Activated CD4-positive, alpha-beta T cell treated with anti-CD3 and anti-CD28 coated beads, Interleukin-2, amount 50 U/mL, for 48 hours (primary cell): ENCODE measurements around the gene APOBEC3A.
A peak's percentile ranks its signal among the peaks of the same experiment; 100 is the strongest.
"Not testable (repeated sequence)": the region's sequence is repeated elsewhere in the genome, so short reads cannot be mapped to it uniquely, and the experiment has no call there.

Experiments
- DNase-seq, 2 experiments: peaks; one replicate each; pipeline ENCODE4 v3.0.0-alpha.2; 2020

APOBEC3A gene

DNA sequence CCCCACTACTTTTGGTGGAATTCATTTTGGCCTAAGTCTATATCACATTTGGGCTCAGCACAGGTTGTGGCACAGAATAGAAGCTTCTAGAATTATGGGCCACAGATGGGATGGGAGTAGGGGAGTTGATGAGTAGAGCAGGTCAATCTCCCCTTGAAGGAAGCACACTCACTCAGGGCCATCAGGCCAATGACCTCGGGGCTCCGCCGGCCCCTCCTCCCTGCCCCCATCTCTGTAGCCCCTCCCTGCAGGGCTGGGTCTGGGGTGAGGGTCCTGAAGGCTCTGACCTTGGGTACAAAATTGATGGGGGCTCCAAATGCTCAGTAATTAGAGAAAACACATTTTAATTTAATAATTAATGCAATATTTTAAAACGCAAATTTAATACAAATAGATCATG is 3.3 kb downstream of the APOBEC3A start:
- DNase-seq = not testable (repeated sequence)

DNA sequence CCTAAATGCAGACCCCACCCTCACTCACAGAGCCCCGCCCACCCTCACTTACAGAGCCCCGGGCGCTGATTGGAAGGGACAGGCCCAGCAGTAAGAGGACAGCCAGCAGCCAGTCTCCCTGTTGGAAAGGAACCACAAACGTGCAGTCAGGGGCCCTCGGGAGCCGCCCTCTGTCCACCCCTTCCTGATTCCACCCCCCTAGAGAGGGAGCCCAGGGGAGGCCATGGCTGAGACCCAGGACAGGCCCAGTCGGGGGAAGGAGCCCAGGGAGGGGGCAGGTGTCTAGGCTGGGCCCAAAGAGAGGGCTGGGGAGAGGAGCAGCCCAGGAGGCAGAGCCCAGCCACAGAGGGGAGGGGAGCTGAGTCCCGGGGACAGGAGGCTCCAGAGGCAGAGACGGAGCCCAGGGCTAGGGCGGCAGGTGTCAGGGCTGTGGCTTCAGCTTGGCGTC is 5.9 kb downstream of the APOBEC3A start:
- DNase-seq = not testable (repeated sequence)

DNA sequence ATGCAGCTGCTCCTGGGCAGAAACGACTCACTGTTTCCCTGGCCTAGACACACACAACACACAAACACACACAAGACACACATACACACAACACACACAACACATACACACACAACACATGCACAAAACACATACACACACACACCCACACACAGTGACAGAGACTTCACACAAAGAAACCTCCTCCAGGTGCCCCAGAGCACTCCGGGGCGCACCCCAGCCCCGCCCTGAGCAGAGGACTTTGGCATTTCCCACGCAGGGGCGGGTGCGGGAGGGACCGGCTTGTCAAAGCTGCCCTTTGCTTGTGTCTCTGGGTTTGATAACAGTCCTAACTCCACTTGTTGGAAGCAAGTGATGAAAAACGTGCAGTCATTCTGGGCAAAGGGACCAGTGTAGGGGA is 6.5 kb downstream of the APOBEC3A start:
- DNase-seq = no peak

DNA sequence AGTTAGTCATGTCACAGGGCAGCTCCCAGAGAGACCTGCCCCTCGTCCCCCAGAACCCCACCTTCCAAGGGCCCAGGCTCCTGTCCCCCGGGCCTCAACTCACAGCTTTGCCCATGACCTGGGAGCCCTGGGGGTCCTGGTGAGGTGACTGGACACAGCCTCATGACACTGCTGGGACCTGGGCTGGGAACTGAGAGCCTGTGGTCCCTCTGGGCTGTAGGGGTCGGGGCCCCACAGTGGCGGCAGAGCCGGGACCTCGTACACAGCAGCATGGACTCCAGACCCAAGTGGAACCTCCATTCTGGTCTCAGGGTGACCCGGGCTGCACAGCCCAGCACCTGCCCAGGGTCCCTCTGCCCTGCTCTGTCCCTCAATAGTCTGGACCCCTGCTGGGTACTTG is 6.9 kb downstream of the APOBEC3A start:
- no peak for DNase-seq

DNA sequence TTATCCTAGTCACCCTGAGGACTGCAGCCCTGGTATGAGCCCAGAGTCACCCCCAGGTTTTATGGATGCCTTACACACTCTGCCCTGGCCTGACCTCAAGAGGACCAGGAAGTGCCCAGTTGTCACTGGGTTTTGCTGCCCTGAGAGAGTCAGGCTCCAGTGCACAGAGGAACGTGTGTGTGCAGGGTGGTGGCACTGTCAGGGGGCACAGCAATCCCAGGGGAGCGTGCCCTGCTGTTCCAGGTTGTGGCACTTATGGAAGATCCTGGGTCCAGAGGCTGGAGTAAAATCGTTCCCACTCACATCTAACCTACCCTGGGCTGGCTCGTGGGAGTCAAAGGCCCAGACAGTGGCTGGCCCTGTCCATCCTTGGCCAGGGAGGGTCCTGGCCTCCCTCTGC is 7.6 kb downstream of the APOBEC3A start:
- DNase-seq = no peak

DNA sequence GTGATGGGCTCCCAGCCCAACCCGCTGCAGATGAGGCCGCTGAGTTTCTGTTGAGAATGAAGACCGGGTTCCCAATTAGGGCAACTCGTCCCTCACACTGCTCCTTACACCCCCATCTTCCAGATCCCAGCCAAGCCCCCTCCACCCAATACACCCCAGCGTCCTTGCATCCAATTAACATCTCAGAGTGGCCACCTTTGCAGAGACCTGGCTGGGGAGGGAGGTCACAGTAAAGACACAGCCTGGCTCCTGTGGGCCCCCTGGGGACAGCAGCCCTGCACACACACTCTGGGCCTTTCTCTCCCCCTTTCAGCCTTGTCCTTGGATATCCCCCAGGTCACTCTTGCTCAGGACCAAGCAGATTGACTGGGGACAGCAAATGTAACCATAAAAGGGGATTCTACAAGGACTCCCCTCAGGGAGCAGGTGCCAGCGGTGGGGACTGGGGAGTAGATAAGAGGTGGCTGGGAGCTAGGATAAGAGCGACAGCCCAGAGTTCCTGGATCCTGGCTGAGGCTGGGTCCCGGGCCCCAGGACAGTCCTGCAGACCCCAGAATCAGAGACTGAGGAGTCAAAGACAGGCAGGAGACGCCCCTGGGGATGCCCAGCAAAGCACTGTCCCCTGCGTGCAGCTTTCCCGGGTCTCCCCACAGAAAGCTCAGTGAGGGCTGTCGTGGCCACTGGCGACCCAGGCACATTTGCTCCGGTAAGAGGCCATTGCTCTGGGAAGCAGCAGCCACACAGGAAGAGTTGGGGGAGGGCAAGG is 8.4 kb downstream of the APOBEC3A start:
- no peak for DNase-seq

DNA sequence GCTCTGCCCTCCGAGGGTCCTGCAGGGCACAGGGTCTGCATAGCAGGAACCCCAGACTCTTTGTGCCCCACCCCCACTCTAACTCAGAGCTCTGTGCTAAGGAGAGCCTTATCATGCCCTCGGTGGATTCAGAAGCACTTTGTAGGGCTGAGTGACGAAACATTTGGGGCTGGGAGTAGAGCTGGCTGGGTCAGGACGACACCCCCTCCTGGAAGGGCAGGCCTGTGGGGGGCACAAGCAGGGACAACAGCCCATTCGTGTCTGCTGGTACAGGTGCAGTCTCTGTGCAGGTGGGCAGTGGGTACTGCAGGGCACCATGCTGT is 8.9 kb downstream of the APOBEC3A start:
- DNase-seq = no peak

DNA sequence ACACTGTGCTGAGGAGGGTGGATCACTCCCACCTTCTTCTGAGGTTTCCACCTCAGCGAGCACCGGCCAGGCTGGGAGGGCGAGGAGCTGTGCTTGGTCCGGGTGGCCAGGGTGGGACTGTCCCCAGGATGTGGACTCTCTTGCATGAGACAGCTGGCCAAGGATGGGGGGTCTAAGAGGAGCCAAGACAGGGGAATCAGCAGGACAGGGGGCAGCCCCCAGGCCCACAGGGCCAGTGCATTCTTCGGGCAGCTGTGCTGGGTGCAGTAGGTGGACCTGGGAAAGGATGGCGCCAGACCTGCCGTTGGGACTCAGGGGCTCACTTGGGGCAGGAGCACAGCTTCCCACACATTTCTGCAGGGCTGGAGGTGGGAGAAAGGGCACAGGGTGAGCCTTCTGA is 9.5 kb downstream of the APOBEC3A start:
- no peak for DNase-seq

DNA sequence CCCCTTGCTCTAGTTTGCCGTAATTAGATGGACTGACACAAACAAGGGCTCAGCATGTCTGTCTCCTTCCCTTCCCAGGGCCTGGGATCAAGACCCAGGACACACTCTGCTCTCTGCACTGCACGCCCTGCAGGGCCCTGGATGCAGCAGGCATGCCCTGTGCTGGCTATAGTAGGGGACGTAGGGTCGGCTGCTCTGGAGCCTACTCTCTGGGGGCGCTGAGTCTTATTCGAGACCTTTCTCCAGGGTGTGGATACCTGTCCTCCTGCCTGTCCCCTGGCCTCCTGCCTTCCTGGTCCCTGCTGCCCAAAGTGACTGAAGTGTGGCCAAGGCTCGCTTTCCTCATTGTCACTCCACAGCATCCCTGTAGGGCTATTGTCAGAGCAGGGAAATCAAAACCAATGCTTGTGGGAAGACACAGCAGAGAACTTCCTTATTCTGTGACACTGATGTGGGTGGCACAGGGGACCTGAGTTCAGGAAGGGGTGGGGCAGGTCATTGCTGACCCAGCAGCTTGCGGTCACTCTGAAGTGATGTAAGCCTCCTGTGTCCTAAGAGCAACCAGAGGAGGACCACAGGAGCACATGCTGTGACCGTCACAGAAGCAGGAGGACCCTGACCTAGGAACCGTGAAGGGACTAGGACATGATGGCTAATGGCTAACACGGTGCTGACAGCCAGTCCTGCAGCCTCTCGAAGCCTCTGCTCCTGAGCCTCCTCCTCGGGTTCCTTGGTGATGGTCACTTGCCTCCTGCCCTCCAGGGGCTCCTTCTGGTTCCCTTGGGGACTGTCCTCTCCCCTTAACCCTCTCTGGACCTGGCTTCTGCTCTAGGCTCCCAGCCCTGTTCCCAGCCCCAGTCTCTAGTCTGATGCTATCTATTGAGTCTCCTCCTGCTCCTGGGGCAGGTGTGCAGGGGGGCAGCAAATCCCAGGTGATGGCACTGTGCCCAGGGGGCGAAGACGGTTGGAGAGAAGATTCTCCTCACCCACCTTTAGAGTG is 10.3 kb downstream of the APOBEC3A start:
- DNase-seq = no peak

DNA sequence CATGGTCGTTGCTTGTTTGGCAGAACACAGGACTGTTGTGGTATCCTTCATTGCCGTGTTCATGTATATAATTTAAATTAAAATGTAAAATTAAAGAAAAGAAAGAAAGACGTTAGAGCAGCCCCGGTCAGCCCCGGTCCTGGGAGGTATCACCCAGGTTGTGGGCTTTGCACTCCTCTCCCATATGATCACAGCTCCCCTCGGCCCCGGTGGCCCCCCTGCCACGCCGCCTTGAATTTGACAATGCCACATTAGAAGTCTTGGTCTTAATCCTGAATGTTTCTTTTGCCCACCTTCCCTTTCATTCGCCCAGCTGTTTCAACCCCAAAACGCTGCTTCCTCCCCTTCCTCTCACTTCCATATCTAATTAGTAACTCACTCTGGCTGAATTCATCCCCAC is 11.4 kb downstream of the APOBEC3A start:
- DNase-seq = no peak

DNA sequence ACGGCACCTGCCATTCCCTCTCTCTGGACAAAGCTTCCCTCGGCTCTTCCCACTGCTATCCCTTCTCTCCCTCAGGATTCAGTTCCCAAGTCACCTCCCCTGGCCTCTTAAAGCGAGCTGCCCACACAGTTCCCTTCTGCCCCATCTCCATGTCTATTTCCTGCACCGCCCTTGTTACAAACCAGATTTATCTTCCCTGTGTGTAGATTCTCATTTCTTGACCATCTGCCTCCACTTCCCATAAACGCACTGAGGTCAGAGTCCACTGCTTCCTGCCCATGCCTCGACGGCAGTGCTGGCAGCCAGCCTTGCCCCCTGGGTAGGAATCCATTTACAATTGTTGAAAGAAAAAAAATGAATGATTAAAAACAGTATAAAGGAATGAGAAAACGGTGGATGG is 13.1 kb downstream of the APOBEC3A start:
- no peak for DNase-seq

DNA sequence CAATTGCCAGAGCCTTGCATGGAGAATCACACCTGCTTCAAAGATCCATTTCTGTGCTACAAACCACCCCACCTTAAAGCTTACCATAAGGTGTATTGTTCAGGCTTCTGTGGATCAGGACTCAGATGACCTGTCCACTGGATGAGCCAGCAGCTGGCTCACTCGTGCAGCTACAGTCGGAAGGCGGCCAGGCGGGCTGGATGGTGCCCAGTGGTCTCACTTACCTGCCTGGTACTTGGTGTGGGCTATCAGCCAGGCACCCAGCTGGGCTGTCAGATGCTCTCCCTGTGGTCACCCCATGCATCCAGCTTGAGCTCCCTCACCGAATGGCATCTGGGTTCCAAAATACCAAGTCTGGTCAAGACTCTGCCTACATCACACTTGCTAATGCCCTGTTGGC is 13.8 kb downstream of the APOBEC3A start:
- DNase-seq = no peak

DNA sequence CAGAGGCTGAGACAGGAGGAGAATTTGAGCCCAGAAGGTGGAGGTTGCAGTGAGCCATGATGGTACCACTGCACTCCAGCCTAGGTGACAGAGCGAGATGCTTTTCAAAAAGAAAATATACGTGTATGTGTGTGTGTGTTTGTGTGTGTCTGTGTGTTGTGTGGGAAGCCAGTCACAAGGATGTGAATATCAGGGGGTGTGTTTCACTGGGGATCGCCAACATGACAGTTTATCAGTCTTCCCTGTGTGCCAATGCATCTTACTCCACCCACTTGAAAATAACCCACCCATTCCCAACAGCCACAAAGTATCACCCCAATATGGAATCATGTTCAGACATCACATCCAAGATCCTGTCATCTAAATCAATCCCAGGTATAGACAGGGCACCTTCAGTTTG is 14.4 kb downstream of the APOBEC3A start:
- DNase-seq = no peak

DNA sequence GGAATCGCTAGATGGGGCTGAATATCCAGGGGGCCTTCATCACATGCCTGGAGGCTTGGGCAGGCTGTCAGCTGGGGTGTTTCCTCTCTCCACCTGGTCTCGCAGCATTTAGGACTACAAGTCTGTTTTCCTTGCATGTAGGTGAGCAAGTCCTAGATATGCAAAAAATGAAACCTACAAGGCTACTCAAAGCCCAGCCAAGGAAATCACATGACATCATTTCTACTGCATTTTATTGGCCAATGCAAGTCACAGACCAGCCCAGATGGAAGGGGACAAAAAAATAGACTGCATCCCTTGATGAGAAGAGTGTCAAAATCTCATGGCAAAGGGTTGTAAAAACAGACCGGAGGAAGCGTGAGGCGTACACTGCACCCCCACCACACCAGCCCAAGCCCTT is 15.1 kb downstream of the APOBEC3A start:
- DNase-seq = no peak

DNA sequence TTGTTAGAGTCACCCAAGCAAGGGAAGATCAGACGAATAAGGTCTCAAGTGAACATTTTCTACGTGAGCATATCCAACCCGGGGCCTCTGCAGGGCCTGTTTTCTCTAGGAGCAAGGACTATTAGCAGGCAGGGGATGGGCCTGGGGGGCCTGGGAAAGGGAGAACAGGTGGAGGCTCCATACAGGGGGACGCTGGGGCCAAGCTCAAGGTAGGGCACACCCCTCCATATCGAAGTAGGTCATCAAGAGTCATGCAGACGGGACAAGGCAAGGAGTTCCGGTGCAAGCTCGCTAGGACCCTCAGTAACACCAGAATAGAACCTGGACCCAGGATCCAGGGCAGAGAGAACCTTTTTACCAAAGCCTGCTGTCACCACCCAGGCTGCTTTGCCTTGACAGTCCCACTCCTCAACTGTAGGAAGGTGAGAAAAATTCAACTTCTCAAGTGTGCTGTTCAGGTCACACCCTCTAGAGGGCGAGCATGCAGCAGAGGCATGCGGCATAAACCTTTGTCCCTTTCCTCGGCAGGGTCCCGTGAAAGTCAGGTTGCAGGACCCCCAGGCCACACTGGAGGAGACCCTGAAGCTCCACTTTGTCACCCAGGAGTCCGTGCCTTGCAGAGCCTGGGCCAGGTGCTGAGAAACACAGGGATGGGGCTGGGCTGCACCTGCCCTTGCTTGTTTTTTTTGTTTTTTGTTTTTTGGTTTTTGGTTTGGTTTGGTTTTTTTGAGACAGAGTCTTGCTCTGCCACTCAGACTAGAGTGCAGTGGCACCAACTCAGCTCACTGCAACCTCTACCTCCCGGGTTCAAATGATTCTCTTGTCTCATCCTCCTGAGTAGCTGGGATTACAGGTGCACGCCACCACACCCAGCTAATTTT is 16.1 kb downstream of the APOBEC3A start:
- peak; percentile 39 to 52 for DNase-seq

DNA sequence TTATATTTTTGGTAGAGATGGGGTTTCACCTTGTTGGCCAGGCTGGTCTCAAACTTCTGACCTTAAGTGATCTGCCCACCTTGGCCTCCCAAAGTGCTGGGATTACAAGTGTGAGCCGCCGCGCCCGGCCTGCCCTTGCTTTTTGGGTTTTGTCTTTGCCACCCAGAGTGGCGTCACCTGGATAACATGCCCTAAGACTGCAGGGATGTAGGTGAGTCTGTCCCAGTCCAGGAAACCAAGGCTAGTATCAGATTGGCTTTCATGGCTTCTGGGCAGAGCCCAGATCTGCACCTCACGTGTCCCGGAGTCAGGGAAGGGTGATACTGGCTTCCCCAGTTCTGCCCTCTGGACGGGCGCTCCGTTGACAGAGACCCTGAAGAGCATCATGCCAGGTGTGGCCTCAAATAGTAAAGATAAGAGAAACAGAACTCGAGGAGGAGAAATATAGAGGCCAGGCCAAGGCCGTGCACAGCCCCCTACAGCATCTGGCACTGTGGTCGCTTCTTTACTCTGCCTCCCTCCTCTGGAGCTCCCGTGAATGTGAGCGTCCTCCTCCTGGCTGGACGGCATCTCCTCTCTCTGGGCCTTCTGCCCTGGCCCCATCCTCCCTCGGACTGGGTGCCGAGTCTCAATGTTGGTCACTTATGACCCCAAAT is 16.9 kb downstream of the APOBEC3A start:
- DNase-seq = no peak

DNA sequence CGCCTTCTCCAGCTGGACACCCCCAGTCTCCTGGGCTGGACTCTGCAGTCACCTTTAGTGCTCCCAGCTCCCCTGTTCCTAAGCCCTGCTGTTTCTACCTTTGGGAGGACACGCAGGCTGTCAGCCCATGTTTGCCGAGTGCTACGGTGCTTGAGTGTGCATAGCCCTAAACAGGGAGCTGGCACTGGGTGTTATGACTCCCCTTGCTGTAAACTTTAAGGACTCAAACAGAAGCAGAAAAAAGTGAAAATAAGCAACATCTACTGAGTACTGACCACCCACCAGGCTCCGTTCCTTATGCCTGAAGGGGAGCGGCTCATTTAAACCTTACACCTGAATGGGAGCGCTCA is 17.4 kb downstream of the APOBEC3A start:
- no peak for DNase-seq

DNA sequence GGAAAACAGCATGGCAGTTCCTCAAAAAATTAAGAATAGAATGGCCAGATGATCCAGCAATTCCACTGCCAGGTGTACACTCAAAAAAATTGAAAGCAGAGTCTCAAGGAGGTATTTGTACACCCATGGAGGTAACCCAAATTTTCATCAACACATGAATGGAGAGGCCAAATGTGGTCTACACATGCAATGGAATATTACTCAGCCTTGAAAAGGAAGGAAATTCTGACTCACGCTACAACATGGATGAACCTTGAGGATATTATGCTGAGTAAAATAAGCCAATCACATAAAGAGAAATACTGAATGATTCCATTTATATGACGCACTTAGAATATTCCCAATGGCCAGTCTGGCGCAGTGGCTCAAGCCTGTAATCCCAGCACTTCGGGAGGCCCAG is 19.9 kb downstream of the APOBEC3A start:
- DNase-seq = not testable (repeated sequence)

DNA sequence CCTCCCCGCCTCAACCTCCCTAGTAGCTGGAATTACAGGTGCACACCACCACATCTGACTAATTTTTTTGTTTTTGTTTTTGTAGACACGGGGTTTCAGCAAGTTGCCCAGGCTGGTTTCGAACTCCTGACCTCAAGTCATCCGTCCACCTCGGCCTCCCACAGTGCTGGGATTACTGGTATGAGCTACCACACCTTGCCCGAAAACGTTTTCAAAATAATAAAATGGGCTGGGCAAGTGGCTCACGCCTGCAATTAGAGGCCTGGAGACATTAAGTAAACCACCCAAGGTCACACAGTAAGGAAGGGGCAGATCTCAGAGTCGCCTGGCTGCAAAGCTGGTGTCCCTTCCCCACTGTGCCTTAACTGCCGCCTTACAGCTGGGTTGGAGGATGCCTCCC is 23.2 kb downstream of the APOBEC3A start:
- DNase-seq = not testable (repeated sequence)

DNA sequence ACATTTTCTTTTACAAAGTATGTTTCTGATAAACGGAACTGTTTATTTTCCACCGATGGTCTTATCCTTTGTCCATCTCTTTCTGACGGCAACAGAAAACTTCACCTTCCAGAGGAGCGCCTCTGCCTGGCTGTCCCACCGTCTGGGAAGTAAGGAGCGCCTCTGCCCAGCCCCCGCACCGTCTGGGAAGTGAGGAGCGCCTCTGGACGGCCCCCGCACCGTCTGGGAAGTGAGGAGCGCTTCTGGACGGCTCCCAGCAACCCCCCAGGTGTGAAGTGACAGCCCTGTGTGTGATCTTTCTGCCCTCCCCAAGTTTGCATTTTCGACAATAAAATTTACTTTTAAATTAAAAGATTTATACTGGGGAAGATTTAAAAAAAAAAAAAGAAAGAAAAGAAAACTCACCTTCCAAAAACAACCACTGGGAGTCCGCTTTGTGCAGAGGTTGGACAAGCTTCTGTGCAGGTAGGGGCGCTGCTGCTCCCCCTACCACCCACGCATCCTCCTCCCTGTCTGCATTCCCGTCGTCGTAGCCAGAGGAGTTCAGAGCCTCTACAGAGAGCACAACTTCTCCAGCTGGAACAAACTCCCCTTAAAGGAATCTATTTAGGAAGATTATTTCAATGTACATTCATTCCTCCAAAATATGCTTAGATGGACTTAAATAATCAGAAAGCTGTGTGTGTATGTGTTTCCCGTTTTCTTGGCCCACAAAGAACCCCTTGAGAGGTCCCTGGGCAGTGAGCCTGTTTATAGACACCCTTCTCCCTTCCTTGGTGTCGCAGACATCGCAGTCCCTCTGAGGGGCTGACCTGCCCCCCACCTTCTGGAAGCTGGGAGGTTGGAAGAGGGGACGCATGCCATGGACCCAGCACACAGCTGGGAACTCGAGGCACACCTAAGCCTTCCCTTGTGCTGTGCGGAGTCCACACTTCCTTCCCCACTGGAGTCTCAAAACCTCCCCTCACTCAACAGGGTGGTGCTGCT is 23.9 kb downstream of the APOBEC3A start:
- DNase-seq = no peak
